ENCODE measurements around the gene PHF13.
"Not testable (repeated sequence)": the region's sequence is repeated elsewhere in the genome, so short reads cannot be mapped to it uniquely, and the experiment has no call there.

PHF13 gene

DNA sequence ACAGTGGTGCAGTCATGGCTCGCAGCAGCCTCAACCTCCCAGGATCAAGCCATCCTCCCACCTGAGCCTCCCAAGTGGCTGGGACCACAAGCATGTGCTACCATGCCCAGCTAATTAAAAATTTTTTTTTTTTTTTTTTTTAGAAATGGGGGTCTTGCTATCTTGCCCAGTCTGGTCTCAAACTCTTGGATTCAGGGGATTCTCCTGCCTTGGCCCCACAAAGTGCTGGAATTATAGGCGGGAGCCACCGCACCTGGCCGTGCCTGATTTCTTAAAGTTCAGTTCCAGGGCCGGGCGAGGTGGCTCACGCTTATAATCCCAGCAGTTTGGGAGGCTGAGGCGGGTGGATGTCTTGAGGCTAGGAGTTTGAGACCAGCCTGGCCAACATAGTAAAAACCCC, 17.5 kb downstream of the PHF13 start:
- no peak for DNase-seq

- no peak for DNase-seq
These were observed 19.3 kb downstream of the PHF13 start for GRCh38 chr1:6632588-6633514.

GRCh38 chr1:6634371-6635052, 21.0 kb downstream of the PHF13 start:
- DNase-seq: peak in 3 of 5 experiments; percentile 12 to 33 (median 15)

- DNase-seq: no peak
These were observed 21.8 kb downstream of the PHF13 start for GRCh38 chr1:6635161-6635909.

DNA sequence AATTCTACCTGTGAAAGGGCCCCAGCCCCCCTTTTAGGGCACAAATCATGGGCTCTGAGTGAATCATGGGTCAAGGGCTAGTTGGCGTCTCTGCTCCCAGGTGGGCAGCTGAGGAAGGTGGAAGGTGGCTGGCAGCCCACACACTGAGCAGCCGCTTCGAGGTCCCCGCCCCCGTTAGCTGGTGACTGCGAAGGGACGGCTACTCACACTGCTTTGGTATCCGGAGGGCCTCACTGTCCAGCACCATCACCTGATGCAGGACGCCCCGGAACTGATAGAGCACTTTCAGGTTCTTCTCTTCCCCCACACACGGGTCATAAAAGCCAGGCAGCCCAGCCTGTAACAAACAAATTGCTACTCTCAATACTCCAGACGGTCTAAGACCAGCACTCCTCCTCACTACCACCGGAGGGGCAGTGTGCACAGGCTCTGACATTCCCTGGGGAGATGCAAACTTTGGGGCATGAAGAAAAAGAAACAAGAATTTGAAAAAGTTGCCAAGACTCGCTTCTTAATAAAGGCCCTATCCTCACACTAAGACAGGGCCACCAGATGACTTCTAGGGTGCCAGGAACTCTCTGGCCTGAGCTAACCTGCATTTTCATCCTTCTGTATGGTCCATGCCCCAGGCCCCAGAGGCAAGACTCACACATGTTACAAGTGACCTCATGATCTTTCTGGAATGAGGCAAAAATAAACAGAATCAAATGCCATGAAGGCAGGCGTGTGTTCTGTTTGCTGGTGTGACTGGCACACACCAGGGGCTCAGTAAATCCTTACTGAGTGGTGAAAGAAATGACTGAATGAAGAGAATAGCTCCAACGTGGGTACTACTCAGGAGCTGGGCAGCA, 22.6 kb downstream of the PHF13 start:
- no peak for DNase-seq

GRCh38 chr1:6636778-6637177, 23.2 kb downstream of the PHF13 start:
- DNase-seq: not testable (repeated sequence)

DNA sequence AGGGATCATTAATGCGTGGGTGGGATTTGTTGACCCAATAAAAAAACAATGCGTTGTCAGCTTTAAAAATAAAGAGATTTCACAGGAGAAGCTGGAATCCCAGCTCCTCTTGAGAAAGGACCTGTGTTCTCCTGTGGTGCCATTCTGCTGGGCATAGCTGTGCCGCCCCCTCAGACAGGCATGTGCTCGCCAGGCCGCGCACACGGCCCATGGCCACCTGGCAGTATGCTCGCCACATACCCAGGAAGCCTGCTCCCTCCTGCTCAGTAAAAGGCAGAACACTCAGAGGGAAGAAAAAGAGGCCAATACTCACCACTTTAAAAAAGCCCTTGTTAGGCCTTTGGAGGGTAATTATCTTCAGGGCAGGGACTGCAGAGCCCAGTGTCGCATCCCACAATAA, 24.2 kb downstream of the PHF13 start:
- no peak for DNase-seq

GRCh38 chr1:6638226-6638625, 24.7 kb downstream of the PHF13 start:
- no peak for DNase-seq

DNA sequence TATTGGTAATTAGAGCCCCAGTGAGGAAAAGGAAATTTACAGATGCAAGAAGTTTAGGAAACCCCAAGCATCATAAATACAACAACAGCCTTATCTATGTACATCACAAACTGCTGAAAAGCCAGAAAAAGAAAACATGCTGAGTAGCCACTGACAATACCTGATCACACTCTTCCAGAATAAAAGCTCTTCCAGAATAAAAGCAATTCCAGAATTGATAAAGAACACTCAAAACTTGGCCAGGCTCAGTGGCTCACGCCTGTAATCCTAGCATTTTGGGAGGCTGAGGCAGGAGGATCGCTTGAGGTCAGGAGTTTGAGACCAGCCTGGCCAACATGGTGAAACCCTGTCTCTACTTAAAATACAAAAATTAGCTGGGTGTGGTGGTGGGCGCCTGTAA, 27.3 kb downstream of the PHF13 start:
- not testable (repeated sequence) for DNase-seq

GRCh38 chr1:6645018-6645417, 31.5 kb downstream of the PHF13 start:
- no peak for DNase-seq

DNA sequence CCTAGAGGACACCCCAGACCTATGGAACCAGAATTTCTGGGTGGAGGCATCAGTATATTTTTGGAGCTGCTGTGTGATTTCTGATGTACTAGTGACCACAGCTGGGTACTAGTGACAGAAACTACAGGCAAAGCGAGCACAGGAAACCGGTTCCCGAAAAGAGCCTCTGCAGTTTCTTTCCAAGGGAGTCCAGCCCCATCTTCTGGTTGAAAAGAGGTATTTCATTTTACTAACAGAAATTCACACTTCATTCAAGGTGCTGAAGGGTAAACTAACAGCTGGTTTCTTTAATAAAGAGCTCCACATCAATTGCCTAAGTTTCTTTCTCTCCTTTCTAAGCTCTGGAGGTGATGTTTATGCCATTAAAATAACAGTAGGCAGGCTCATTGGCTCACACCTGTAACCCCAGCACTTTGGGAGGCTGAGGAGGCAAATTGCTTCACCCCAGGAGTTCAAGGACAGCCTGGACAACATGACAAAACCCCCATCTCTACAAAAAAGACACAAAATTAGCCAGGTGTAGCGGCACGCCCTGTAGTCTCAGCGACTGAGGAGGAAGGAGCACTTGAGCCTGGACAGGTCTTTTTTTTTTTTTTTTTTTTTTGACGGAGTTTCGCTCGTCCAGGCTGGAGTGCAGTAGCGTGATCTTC, 33.1 kb downstream of the PHF13 start:
- DNase-seq: peak in 2 of 5 experiments; percentile 25 to 63

- DNase-seq: no peak
These were observed 35.0 kb downstream of the PHF13 start for GRCh38 chr1:6648556-6648955.

GRCh38 chr1:6651909-6652308, 38.4 kb downstream of the PHF13 start:
- DNase-seq: no peak

GRCh38 chr1:6652986-6653385, 39.5 kb downstream of the PHF13 start:
- DNase-seq: no peak

DNA sequence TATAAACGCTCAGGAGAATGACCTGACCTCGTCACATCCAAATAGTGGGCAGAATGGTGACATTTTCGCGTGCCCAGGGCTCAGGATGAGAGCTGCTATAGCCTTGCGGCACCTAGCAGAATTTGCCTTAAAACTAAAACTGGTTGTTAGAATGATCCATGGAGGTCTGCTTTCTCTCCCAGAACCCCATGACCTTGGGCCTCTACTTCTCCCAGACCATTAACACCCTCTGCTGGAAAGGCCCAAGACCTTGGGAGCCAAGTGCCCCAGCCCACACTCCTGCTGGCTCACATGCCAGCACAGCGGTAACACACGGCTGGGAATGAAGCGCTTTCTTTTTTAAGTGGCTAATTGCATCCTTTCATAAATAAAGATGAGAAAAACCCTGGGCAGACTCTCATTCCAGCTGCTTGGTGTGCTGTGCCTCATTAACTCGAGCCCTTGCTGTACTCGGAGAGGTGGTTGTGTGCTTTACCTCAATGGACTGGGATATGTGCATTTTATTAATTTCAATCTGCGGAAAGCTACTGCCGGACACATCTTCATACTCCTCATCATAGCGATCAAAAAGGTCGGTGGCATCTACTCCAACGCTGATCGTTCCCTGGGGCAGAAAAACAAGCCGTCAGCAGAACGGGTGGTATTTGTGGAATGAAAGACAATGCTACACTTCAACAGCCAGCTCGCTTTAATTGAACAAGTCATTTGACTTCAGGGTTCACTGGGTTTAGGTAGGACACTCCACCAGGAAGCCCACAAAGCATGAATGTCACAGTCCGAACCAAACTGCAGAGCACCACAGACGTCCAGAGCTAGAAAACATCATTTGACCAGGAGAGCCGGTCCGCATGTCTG, 40.1 kb downstream of the PHF13 start:
- DNase-seq: no peak

DNA sequence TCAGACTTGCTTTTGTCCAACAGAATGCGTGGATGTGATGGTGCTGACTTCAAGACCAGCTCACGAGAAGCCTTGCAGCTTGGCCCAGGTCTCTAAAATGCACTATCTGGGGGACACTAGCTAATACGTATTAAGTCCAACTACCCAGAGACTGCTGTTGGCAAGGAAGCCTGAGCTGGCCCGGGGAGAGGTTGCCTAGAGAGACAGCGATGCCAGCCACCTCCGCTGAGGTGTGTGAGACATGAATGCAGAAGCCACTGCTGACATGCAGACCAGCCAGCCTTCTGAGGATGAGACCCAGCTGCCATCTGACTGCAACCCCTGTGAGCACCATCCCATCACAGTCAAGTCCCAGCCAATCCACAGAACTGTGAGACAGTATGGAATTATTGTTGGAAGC, 43.6 kb downstream of the PHF13 start:
- no peak for DNase-seq

- DNase-seq: no peak
These were observed 45.0 kb downstream of the PHF13 start for GRCh38 chr1:6658359-6659060.

DNA sequence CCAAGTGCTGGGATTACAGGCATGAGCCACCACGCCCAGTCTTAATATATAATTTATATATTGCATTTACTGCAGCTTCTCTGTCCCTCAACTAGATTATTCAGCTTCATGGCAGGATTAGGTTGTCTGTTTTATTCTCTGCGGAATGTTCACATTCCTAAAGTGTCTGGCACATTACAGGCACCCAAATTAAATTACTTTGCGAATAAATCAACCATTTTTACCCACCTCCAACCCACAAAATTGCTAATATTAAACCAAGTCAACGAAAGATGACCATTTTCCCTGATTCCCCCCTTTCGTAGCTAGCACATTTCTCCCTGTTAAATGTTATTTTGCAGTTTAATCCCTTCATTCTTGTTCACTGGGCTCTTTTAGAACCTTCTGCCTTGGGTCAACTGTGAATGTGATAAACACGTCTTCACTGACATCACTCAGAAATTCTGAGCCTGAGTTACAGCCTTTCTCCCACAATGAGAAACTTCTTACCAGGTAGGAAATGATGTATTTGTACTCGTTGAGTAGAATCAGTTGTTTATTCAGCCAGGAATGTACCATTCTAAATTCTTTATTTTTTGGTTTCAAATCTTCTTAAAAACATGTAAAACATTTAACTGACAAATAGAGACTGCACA, 47.0 kb downstream of the PHF13 start:
- DNase-seq: no peak

- DNase-seq: not testable (repeated sequence)
These were observed 48.9 kb downstream of the PHF13 start for GRCh38 chr1:6662468-6662867.

DNA sequence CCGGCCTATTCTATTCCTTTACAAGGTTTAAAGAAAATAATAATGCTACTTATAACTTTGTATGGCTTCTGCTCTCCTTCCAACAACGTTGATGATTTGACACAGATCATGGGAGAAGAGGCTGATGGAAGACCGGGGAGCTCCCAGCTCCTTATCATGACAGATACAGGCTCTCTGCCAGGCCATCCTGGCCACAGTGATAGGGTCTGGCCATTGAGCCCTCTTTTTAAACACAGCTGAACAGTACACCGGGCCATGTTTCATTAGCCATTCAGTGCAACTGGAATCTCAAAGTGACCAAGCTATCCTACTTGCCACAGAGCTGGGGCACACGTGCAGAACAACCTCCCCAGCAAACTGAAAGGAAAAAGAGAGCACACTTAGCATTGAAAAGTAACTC, 53.2 kb downstream of the PHF13 start:
- DNase-seq: no peak

All from T-helper 2 cell (primary cell).